Endodermal cell (in vitro differentiated cells): ENCODE measurements around the gene SPG7. TPM values are rescaled to one million over a fixed set of nuclear protein-coding genes. Genes with fewer than 3 reads are reported as not detected.

Experiments
- DNase-seq: peaks from one replicate; pipeline ENCODE4 v3.0.0-alpha.2; 2017
- H3K27ac ChIP-seq: 2 replicates; pipeline ENCODE4 v1.5.1; 2013; ENCODE audit warnings: mild to moderate bottlenecking, low read depth, low read length, moderate library complexity
- H3K27me3 ChIP-seq: 2 replicates; pipeline ENCODE4 v1.6.1; 2013; ENCODE audit warnings: mild to moderate bottlenecking, low read length, moderate library complexity; ENCODE audit not compliant: insufficient read depth, control insufficient read depth, poor library complexity, severe bottlenecking
- H3K36me3 ChIP-seq: 2 replicates; pipeline ENCODE4 v1.7.0; 2013; ENCODE audit warnings: mild to moderate bottlenecking, low read length, moderate library complexity; ENCODE audit not compliant: control insufficient read depth, insufficient read depth
- H3K4me1 ChIP-seq: one replicate; pipeline ENCODE4 v1.7.0; 2013; ENCODE audit warnings: low read length; ENCODE audit not compliant: control insufficient read depth, insufficient read depth
- H3K4me3 ChIP-seq: 2 replicates; pipeline ENCODE4 v1.5.1; 2013; ENCODE audit warnings: mild to moderate bottlenecking, low read length, moderate library complexity
- H3K9ac ChIP-seq: 2 replicates; pipeline ENCODE4 v1.6.1; 2013; ENCODE audit warnings: mild to moderate bottlenecking, low read length, moderate library complexity; ENCODE audit not compliant: poor library complexity, severe bottlenecking; ENCODE audit errors: extremely low read depth
- H3K9me3 ChIP-seq: 2 replicates; pipeline ENCODE4 v1.6.1; 2013; ENCODE audit warnings: mild to moderate bottlenecking, low read length, moderate library complexity; ENCODE audit not compliant: control insufficient read depth
- H3K27ac Mint-ChIP-seq: 2 replicates; pipeline ENCODE4 v1.8.0; 2020; ENCODE audit warnings: mixed read lengths
- H3K27me3 Mint-ChIP-seq: 2 replicates; pipeline ENCODE4 v1.8.0; 2021; ENCODE audit warnings: mild to moderate bottlenecking, mixed read lengths; ENCODE audit not compliant: insufficient read depth
- H3K36me3 Mint-ChIP-seq: 2 replicates; pipeline ENCODE4 v1.8.0; 2020; ENCODE audit warnings: low read depth, mixed read lengths
- H3K4me1 Mint-ChIP-seq: 2 replicates; pipeline ENCODE4 v1.8.0; 2020; ENCODE audit warnings: mixed read lengths
- H3K4me3 Mint-ChIP-seq: 2 replicates; pipeline ENCODE4 v1.8.0; 2020; ENCODE audit warnings: mild to moderate bottlenecking, moderate library complexity, mixed read lengths
- H3K9me3 Mint-ChIP-seq: 2 replicates; pipeline ENCODE4 v1.8.0; 2020; ENCODE audit warnings: mild to moderate bottlenecking, mixed read lengths
- WGBS, 2 experiments: methylation state at CpG; one replicate each; pipeline versions ENCODE4 v1.1.5 to v1.1.7; 2013; ENCODE audit warnings: missing lambda C conversion rate in 2 of 2, mixed read lengths in 1 of 2; ENCODE audit not compliant: insufficient coverage in 1 of 2, insufficient read length in 1 of 2; 5-methylcytosine and 5-hydroxymethylcytosine counted together
- total RNA-seq, 2 donors: library from RNA; stranded (reverse); fragmentation: NEBNext Ultra II Directional in 1 of 2; extraction: Animal tissue kit (Norgen Biotek cat#: 25700) in 1 of 2; gene quantifications; 2 replicates in 1 of 2; 3 replicates in 1 of 2; pipeline ENCODE4 v1.2.1, GENCODE V29; 2021
- TF ChIP-seq, protein P1 (sequence below): fragments of 200-600 bp; sonication (generic); conservative IDR thresholded peaks from 2 replicates; pipeline ENCODE4 v1.5.0; 2021; ENCODE audit warnings: antibody characterized with exemption, mild to moderate bottlenecking

SPG7 gene
- total RNA-seq, 2 donors from 2014 or later: 153 to 156 TPM

GRCh38 chr16:89484041-89484501 is 24.1 kb upstream of the SPG7 start:
- no peak overlapping the region for H3K4me3 ChIP-seq
- Mint-ChIP-seq H3K4me1 (peaks cover 64% of the 10 kb centered on the region), H3K27ac (no peak overlapping the region), H3K36me3 (peaks cover 15% of the 10 kb centered on the region), H3K4me3 (no peak overlapping the region), H3K9me3 (no peaks in the 10 kb centered on the region), H3K27me3 (no peaks in the 10 kb centered on the region)
- no peak overlapping the region for H3K27ac ChIP-seq
- peaks cover 8% of the 10 kb centered on the region for H3K4me1 ChIP-seq
- H3K9me3 ChIP-seq: no peaks in the 10 kb centered on the region
- H3K9ac ChIP-seq: no peak overlapping the region
- peaks cover 25% of the 10 kb centered on the region for H3K36me3 ChIP-seq
- TF ChIP-seq, protein P1, sequence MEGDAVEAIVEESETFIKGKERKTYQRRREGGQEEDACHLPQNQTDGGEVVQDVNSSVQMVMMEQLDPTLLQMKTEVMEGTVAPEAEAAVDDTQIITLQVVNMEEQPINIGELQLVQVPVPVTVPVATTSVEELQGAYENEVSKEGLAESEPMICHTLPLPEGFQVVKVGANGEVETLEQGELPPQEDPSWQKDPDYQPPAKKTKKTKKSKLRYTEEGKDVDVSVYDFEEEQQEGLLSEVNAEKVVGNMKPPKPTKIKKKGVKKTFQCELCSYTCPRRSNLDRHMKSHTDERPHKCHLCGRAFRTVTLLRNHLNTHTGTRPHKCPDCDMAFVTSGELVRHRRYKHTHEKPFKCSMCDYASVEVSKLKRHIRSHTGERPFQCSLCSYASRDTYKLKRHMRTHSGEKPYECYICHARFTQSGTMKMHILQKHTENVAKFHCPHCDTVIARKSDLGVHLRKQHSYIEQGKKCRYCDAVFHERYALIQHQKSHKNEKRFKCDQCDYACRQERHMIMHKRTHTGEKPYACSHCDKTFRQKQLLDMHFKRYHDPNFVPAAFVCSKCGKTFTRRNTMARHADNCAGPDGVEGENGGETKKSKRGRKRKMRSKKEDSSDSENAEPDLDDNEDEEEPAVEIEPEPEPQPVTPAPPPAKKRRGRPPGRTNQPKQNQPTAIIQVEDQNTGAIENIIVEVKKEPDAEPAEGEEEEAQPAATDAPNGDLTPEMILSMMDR: no peak
- 93 to 100% methylated on average over 3 to 5 of the region's 5 CpGs for WGBS, 2 experiments
- no peak for DNase-seq
- H3K27me3 ChIP-seq: no peaks in the 10 kb centered on the region

DNA sequence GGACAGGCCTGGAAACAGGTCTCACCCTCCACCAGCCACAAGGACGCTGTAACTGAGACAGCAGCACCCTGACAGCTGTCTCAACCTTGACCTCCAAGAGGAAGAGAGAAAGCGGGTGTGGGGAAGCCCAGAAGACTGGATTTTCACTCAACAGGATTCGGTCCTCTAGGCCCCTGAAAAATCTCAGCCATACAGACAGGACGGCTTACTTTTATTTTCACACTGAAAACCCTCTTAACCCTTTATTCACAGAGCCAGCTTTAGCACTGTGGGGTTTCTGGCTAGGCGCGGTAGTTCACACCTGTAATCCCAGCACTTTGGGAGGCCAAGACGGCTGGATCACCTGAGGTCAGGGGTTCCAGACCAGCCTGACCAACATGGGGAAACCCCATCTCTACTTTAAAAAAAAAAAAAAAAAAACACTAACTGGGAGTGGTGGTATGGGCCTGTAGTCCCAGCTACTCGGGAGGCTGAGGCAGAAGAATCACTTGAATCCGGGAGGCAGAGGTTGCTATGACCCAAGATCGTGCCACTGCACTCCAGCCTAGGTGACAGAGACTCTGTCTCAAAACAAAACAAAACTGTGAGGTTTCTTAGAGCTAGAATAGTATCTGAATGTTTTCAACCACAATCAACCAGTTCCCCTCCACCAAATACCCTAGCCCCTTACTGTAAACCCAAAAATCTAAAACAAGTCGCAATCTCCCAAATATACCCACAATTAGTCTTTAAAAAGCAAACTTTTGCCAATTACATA is 23.1 kb upstream of the SPG7 start:
- Mint-ChIP-seq H3K4me1 (peaks cover 62% of the 10 kb centered on the region), H3K4me3 (no peak overlapping the region), H3K27ac (peak overlapping the region; percentile 56)

GRCh38 chr16:89485701-89486246 is 22.4 kb upstream of the SPG7 start:
- Histone ChIP-seq H3K27me3 (no peaks in the 10 kb centered on the region), H3K9ac (no peak overlapping the region), H3K4me3 (no peak overlapping the region), H3K27ac (no peak overlapping the region), H3K4me1 (peaks cover 8% of the 10 kb centered on the region), H3K36me3 (peaks cover 22% of the 10 kb centered on the region), H3K9me3 (no peaks in the 10 kb centered on the region)
- Mint-ChIP-seq H3K36me3 (peaks cover 15% of the 10 kb centered on the region), H3K9me3 (no peaks in the 10 kb centered on the region), H3K27ac (peak overlapping the region; percentile 12), H3K4me3 (no peak overlapping the region), H3K4me1 (peaks cover 59% of the 10 kb centered on the region), H3K27me3 (no peaks in the 10 kb centered on the region)
- WGBS, 2 experiments: 88 to 93% methylated on average over 4 of the region's 4 CpGs
- no peak for DNase-seq
- TF ChIP-seq, protein P1: no peak

More for the DNA sequence above, 23.1 kb upstream of the SPG7 start:
- peak; percentile 54 for DNase-seq
- Histone ChIP-seq H3K9ac (no peak overlapping the region), H3K9me3 (no peaks in the 10 kb centered on the region), H3K27me3 (no peaks in the 10 kb centered on the region), H3K27ac (no peak overlapping the region), H3K4me3 (peak overlapping the region; percentile 5), H3K4me1 (peaks cover 8% of the 10 kb centered on the region), H3K36me3 (peaks cover 25% of the 10 kb centered on the region)
- Mint-ChIP-seq H3K9me3 (no peaks in the 10 kb centered on the region), H3K27me3 (no peaks in the 10 kb centered on the region), H3K36me3 (peaks cover 15% of the 10 kb centered on the region)
- TF ChIP-seq, protein P1: no peak
- WGBS, 2 experiments: 73 to 80% methylated on average over 6 to 11 of the region's 11 CpGs
